GM18519 (cell line): Measurements from ENCODE around the gene CIDEB.
A peak's percentile ranks its signal among the peaks of the same experiment; 100 is the strongest.

ENCODE experiments used
- ATAC-seq: cut with Tn5 transposase; IDR thresholded peaks from one replicate; pipeline ENCODE4 v1.9.1; 2021; ENCODE audit warnings: mild to moderate bottlenecking, moderate library complexity; ENCODE audit not compliant: unreplicated experiment, low FRiP score

The CIDEB gene

DNA sequence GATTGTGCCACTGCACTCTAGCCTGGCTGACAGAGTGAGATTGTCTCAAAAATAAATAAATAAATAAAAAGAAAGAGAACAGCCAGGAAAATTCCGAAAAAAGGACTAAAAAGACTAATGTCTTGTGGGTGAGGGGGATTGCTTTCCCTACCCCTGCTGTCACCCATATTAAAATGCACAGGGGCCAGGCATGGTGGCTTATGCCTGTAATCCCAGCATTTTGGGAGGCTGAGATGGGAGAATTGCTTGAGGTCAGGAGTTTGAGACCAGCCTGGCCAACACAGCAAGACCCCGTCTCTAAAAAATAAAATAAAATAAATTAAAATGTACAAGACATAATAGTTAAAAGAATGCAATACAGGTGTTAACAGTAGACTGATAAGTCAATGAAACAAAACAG, 14.3 kb downstream of the CIDEB start:
- ATAC-seq = no peak

DNA sequence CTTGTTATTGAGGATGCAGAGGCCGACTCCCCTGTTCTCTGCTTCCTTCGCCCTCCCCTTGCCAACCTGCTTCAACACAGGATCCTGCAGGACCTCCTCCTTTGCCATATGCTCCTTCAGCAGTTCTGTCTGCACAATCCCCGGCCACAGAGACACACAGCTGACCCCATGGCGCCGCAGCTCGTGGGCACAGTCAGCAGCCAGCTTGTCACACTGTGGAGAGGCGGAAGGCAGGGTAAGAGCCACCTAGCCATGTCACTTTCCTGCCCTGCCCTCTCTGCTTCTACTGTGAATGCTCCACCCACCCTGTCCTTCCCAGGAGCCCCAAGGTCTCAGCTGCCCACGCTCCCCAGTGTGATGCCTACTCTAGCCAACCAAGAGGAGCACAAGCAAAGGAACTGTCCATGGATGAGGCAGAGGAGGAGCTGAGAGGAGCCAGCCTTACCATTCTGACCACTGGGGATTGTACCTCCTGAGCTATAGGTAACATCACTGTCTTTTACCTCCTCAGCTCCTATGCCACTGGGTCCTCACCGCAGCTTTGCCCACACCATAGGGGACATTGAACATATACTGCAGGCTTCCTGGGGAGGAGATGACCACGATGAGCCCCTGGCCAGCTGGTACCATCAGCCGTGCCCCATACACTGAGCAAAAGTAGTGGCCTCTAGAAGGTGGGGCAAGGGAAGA, 15.5 kb downstream of the CIDEB start:
- ATAC-seq = no peak

GRCh38 chr14:24291446-24292117, 16.2 kb downstream of the CIDEB start:
- no peak for ATAC-seq

DNA sequence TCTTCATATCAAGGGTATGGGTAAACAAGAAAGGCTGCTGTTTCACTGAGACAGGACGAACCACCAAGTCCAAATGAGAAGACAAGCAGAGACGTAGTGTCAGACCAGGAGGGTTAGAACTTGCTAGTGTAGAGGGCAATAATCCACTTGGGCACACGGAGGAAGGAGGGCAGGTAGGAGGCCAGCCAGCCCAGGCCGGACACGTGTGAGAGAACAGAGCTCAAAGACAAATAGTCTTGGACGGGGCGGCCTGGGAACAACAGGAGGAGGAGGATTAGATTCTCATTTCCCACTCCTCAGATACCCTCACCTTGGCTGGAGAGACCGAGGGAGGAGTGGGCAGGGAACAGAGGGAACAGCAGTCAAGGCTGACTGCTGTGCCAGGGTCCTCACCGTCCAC, 17.0 kb downstream of the CIDEB start:
- ATAC-seq = no peak

GRCh38 chr14:24289649-24290280, 18.0 kb downstream of the CIDEB start:
- ATAC-seq = no peak

DNA sequence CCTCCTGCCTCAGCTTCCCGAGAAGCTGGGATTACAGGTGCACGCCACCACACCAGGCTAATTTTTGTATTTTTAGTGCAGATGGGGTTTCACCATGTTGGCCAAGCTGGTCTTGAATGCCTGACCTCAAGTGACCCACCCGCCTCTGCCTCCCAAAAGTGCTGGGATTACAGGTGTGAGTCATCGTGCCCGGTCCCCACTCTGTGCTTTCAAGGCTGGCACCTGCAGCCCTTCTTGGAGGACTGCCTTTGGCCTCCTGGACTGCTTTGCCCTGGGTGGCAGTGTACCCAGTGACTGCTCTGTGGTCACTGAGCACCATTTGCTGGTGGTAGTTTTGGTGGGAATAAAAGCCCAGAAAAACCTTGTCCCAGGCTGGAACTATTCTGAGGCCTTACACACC, 20.8 kb downstream of the CIDEB start:
- ATAC-seq = no peak

DNA sequence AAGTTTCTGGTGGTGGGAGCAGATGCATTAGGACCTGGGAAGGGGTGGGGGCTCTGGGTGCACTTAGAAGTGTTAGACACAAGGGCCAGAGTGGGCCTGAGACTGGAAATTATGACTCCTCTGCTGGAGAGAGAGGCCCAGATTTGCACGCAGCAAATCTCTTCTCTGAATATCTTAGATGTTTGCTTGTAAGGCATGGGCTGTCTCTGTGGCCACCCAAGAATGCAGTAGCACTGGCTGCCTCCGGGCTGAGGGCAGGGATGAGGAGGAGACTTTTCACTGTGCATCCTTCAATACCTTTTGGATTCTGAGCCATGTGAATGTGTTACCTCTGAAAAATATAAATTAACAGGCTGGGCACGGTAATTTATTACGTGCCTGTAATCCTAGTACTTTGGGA, 22.4 kb downstream of the CIDEB start:
- ATAC-seq = no peak

DNA sequence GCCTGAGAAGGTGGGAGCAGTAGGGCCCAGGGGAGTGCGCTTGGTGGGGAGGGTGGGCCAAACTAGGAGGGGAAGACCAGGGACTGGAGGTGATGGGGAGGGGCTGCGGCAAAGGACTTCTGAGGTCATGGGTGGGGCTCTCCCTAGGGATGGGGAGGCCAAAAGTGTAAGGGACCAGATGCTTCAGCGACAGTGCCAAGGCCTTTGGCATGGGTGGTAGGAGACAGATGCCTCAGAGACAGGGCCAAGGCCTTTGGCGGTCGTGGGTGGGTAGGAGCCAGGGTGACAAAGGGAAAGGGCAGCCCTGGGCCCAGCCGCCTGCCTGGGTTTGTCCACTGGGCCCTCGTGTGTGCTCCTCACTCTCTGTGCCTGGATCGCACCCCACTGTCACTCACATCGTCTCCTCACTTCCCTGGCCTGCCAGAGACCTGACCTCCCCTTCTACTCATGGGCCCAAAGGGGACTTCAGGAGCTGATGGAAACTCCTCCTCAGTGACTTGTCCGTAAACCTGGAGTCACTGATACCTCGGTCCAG, 23.2 kb downstream of the CIDEB start:
- ATAC-seq = no peak

- ATAC-seq = no peak
Measured at GRCh38 chr14:24283796-24284460, 23.8 kb downstream of the CIDEB start.

DNA sequence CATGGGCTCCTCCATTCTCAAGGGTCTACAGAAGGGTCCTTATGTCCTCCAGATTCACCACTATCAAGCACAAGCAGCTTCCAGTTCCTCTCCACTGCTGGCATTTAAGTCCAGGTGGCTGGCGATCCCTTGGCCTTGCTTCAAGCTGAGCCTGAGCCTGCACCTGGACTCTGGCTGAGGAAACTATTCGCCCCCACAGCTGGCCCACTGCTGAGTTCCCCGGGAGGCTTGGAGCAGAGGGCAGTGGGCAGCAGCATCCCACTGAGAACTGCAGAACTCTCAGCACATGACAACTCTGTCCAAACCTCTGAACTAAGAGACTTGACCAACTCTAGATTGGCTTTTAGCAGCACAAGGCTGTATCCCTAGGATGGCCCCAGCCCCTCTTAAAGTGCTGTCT, 25.0 kb downstream of the CIDEB start:
- no peak for ATAC-seq

GRCh38 chr14:24281636-24282035, 26.1 kb downstream of the CIDEB start:
- no peak for ATAC-seq

DNA sequence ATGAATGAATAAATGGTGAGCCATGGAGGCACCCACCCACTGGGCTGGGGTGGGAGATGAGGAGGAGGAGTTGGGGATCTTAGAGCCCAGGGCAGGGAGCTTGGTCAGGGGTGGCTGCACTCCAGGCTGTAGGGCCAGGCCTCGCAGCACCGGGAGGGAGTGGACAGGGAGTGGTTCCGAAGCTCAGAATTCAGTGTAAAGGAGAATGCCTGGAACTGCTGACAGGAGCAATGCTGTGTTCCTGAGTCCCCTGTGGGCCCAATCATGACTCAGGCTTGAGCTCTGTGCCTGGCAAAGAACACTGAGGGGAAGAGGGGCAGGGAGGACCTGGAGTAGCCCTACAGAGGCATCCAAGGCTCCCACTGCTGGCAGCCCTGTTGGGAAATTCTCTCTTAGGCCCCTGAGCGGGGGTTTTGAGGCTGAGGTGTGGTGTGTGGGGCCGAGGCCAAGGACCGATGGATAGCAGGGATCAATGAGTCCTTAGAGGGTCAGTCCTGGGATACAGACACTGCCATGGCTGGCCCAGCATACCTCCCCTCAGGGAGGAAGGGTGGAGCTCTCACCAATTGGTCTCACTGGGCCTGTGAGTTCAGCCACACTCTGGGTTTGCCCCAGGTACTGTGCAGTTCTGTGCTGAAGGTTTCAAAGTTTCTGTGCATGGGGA, 26.8 kb downstream of the CIDEB start:
- ATAC-seq = no peak

GRCh38 chr14:24279301-24280186, 28.2 kb downstream of the CIDEB start:
- ATAC-seq = no peak

- no peak for ATAC-seq
Measured at GRCh38 chr14:24278424-24278823, 29.4 kb downstream of the CIDEB start.

- ATAC-seq = no peak
Measured at GRCh38 chr14:24277606-24278321, 30.0 kb downstream of the CIDEB start.

DNA sequence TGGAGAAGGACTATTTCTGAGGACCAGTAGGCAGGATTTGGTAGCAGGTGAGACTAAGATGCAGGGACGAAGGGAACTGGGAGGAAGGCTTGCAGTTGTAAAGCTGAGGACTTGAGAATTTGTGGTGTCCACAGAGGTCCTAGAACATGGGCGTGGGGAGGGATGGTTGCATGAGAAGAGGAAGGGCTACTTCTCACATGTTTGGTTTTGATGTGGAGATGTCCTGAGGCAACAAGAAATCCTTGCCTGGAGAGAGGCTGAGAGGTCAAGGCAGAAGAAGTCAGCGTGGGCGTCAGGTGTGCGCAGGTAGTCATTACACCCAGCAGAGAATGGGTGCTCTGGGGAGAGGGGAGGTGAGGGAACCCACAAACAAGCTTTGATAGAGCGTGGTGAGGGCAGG, 30.7 kb downstream of the CIDEB start:
- ATAC-seq = no peak

DNA sequence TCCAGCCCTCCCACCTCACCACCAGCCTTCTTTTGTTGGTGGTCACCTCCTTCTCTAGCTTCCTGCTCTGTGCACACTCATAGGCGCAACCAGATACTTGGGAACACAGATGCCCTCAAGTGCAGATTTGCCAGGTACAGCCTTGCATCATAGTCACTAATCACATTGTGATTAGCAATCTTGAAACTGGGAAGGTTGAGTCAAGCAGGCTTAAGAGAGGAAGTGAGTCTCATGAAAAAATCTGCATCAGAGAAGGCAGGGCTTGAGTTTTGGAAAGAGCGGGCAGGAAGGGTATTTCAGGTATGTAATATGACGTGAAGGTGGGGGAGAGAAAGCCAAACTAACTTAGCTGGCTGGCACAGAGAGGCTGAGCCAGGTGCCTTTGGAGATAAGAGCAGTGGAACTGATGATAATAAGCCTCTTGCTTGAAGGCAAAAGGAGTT, 33.7 kb downstream of the CIDEB start:
- ATAC-seq = peak; percentile 39

DNA sequence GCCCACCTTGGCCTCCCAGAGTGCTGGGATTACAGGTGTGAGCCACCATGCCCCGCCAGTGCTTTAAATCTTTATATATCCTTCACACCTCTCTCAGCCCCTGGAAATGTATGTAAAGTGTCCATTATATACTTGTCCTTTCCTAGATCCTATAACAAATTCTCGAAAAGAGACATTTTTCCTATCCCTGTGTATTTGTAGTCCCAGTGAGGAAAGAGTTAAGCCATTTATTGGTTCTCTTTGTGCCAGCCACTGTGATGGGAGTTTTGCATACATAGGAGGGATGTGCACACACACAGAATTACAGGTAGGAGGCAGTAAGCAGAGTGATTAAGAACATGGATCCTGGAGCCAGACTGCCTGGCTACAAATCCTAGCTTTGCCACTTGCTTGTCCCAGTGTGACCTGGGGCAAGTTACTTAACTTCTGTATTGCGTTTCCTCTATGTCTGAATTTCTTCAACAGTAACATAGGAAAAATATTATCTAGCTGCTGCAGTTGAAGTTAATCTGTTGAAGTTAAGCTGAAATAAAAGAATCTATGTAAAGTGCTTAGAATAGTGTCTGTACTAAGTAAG, 34.3 kb downstream of the CIDEB start:
- no peak for ATAC-seq

DNA sequence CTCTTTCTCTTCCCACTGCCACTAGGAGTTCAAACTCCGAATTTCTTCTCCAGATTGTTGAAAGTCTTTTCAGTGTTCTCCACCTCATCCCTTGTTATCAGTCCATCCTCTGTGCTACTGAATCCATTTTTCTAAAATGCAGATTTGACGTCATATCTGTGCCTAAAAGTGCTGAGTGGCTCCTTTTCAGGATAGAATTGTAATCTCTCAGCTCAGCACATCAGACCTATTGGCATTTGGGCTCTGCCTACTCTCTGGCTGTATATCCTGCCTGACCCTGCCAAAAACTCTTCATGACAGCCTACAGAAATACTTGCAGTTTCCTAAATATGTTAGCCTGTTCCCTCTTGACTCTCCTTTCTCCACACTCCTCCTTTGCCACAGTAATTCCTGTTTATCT, 35.3 kb downstream of the CIDEB start:
- ATAC-seq = no peak
